Panc1 (cell line): ENCODE data around the gene CMTM8. TPM values are rescaled to one million over a fixed set of nuclear protein-coding genes. Genes with fewer than 3 reads are reported as not detected.

Experiments used
- ATAC-seq: fragments of 200-7000 bp; cut with Tn5 transposase; 2 replicates; pipeline ENCODE4 v1.9.1; 2020; ENCODE audit warnings: mild to moderate bottlenecking, moderate library complexity
- BruUV-seq: library from RNA; stranded (reverse); fragments of 400-500 nt; replicated peaks from 2 replicates; lab custom pipeline; 2021; lab: Mats Ljungman, UMichigan
- CTCF ChIA-PET: fragments of 300-600 bp; sonication (Branson Sonifier 250); formaldehyde crosslinking; loops from one replicate; lab custom pipeline; 2022; ENCODE audit warnings: antibody characterized with exemption; lab: Charles Lee
- POLR2A ChIA-PET: fragments of 300-600 bp; sonication (Branson Sonifier 250); formaldehyde crosslinking; loops from one replicate; lab custom pipeline; 2022; ENCODE audit warnings: antibody characterized with exemption; lab: Charles Lee
- DNase-seq: peaks from one replicate; pipeline ENCODE4 v3.0.0-alpha.2; 2010; ENCODE audit warnings: low read depth, low spot score
- H3K27ac ChIP-seq: 2 replicates; pipeline ENCODE4 v1.5.1; 2011; ENCODE audit warnings: mild to moderate bottlenecking, low read length, inconsistent platforms
- H3K27me3 ChIP-seq: fragments of 200-500 bp; sonication (Bioruptor generic); 2 replicates; pipeline ENCODE4 v1.6.0; 2014; ENCODE audit warnings: low read length, inconsistent platforms; ENCODE audit not compliant: control insufficient read depth, insufficient read depth
- H3K36me3 ChIP-seq: fragments of 200-500 bp; sonication (Bioruptor generic); 2 replicates; pipeline ENCODE4 v1.5.1; 2014; ENCODE audit warnings: inconsistent platforms, mild to moderate bottlenecking, low read length, moderate library complexity; ENCODE audit not compliant: control insufficient read depth, insufficient read depth
- H3K4me1 ChIP-seq: 2 replicates; pipeline ENCODE4 v1.5.1; 2011; ENCODE audit warnings: inconsistent platforms, mild to moderate bottlenecking, low read length, moderate library complexity; ENCODE audit not compliant: control insufficient read depth, insufficient read depth
- H3K4me3 ChIP-seq, 2 experiments: 2 replicates each; pipeline ENCODE4 v1.5.1; 2011 to 2012; ENCODE audit warnings: low read depth in 2 of 2, low read length in 2 of 2, mild to moderate bottlenecking in 2 of 2, inconsistent platforms in 1 of 2, moderate library complexity in 1 of 2
- H3K9me3 ChIP-seq: fragments of 200-500 bp; sonication (Bioruptor generic); 2 replicates; pipeline ENCODE4 v1.5.1; 2014; ENCODE audit warnings: low read depth, mild to moderate bottlenecking, inconsistent platforms, low read length, moderate library complexity; ENCODE audit not compliant: control insufficient read depth, insufficient read depth
- POLR2AphosphoS5 ChIP-seq: IDR thresholded peaks from 2 replicates; pipeline ENCODE4 v1.6.1; 2012; ENCODE audit warnings: mild to moderate bottlenecking, low read depth, low read length, moderate library complexity
- SIN3A ChIP-seq: IDR thresholded peaks from 2 replicates; pipeline ENCODE4 v1.6.1; 2012; ENCODE audit warnings: low read depth, mild to moderate bottlenecking, low read length, moderate library complexity, borderline replicate concordance; ENCODE audit not compliant: insufficient read depth
- TCF7L2 ChIP-seq: IDR thresholded peaks from 2 replicates; pipeline ENCODE4 v1.6.1; 2011; ENCODE audit warnings: mild to moderate bottlenecking, low read depth, low read length, inconsistent platforms
- in situ Hi-C: cut with HindIII; loops from 2 replicates; pipeline ENCODE4 v1.10.0; 2016; ENCODE audit warnings: low sequenced_read_pairs, low pct_unique_long_range_greater_than_20kb
- intact Hi-C: fragments of 100-400 bp; cut with micrococcal nuclease; formaldehyde crosslinking; loops from one replicate; pipeline ENCODE4 v1.10.0; 2022; ENCODE audit not compliant: unreplicated experiment
- total RNA-seq: library from RNA; stranded (reverse); gene quantifications from one replicate; pipeline ENCODE4 v1.2.1, GENCODE V29; 2021; ENCODE audit not compliant: unreplicated experiment
- TF ChIP-seq, protein P1 (sequence below), 2 experiments: IDR thresholded peaks; 2 replicates each; pipeline ENCODE4 v1.6.1; 2011 to 2012; ENCODE audit warnings: low read depth in 2 of 2, control low read depth in 1 of 2, low read length in 1 of 2, mild to moderate bottlenecking in 1 of 2, moderate library complexity in 1 of 2; ENCODE audit not compliant: insufficient read depth in 1 of 2
- TF ChIP-seq, protein P2 (sequence below): fragments of 450-650 bp; IDR thresholded peaks from 2 replicates; pipeline ENCODE4 v1.5.1; 2017; ENCODE audit warnings: mild to moderate bottlenecking

The CMTM8 gene
- total RNA-seq, 1 experiment from 2014 or later: 9.8 TPM

DNA sequence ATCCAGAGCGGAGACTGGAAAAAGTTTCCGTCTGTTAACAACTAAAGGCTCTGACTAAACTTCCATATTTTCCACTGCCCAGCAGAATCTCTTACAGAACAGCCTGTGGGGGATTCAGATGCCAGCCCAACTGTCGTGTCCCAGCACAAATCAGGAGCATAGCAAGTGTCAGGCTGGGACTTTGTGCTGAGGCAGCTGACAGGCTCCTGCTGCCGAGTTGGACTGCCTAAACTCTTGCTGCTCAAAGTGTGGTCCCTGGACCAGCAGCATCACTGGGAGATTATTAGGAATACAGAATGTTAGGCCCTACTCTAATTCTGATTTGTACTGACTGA lies 122.0 kb downstream of the CMTM8 start:
- H3K4me3 ChIP-seq: no peak overlapping the region
- no peaks in the 10 kb centered on the region for H3K36me3 ChIP-seq
- ChIA-PET CTCF (no interaction called here), POLR2A (no interaction called here)
- BruUV-seq: no TSS peak
- no peak overlapping the region for H3K27ac ChIP-seq
- no peaks in the 10 kb centered on the region for H3K4me1 ChIP-seq
- H3K27me3 ChIP-seq: no peaks in the 10 kb centered on the region
- no peaks in the 10 kb centered on the region for H3K9me3 ChIP-seq
- no peak for DNase-seq
- ATAC-seq: no peak
- TF ChIP-seq, protein P1, sequence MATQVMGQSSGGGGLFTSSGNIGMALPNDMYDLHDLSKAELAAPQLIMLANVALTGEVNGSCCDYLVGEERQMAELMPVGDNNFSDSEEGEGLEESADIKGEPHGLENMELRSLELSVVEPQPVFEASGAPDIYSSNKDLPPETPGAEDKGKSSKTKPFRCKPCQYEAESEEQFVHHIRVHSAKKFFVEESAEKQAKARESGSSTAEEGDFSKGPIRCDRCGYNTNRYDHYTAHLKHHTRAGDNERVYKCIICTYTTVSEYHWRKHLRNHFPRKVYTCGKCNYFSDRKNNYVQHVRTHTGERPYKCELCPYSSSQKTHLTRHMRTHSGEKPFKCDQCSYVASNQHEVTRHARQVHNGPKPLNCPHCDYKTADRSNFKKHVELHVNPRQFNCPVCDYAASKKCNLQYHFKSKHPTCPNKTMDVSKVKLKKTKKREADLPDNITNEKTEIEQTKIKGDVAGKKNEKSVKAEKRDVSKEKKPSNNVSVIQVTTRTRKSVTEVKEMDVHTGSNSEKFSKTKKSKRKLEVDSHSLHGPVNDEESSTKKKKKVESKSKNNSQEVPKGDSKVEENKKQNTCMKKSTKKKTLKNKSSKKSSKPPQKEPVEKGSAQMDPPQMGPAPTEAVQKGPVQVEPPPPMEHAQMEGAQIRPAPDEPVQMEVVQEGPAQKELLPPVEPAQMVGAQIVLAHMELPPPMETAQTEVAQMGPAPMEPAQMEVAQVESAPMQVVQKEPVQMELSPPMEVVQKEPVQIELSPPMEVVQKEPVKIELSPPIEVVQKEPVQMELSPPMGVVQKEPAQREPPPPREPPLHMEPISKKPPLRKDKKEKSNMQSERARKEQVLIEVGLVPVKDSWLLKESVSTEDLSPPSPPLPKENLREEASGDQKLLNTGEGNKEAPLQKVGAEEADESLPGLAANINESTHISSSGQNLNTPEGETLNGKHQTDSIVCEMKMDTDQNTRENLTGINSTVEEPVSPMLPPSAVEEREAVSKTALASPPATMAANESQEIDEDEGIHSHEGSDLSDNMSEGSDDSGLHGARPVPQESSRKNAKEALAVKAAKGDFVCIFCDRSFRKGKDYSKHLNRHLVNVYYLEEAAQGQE (IDR thresholded peaks at IDR 0.05; ENCODE audit: insufficient read depth in 1 of 2, low read depth in 2 of 2, low read length in 1 of 2): no peak
- TF ChIP-seq, protein P2, sequence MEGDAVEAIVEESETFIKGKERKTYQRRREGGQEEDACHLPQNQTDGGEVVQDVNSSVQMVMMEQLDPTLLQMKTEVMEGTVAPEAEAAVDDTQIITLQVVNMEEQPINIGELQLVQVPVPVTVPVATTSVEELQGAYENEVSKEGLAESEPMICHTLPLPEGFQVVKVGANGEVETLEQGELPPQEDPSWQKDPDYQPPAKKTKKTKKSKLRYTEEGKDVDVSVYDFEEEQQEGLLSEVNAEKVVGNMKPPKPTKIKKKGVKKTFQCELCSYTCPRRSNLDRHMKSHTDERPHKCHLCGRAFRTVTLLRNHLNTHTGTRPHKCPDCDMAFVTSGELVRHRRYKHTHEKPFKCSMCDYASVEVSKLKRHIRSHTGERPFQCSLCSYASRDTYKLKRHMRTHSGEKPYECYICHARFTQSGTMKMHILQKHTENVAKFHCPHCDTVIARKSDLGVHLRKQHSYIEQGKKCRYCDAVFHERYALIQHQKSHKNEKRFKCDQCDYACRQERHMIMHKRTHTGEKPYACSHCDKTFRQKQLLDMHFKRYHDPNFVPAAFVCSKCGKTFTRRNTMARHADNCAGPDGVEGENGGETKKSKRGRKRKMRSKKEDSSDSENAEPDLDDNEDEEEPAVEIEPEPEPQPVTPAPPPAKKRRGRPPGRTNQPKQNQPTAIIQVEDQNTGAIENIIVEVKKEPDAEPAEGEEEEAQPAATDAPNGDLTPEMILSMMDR: no peak
- TF ChIP-seq TCF7L2 (no peak), POLR2AphosphoS5 (no peak), SIN3A (no peak)
- intact Hi-C loops (no loop called here), in situ Hi-C loops (no loop called here)

DNA sequence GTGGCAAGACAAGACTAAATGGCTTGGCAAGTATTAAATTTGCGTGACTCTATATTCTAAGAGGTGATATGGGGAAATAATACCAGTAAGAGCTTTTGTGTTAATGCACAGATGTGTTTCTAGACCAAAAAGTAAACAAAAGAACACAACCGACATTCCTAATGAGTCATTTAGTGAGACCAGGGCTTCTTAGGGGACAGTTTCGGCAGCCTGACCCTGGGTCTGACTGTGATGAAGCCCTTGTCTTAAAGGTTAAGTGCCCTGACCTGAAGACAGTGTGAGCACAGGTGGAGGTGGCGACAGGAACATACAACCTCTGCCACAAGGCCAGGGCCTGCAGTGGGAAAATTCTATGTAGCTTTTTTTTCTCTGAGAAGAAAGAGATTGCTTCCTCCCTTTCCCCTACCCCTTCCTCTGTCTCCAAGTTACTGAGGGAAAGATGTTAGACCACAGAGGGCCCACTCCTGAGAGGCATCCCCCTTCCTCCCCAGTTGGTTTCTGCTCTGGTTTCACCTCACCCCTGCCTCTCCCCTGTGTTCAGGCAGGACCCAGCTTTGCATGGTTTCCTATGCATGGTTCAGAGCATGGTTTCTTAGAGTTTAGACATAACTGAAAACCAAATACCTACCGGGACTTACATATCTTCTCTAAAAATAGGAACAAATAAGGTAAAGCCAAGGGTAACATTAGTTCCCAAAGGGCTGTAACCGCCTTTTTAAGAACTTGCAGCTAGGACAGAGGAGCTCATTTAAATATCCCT lies 128.3 kb downstream of the CMTM8 start:
- in situ Hi-C loops: no loop called here
- no peaks in the 10 kb centered on the region for H3K9me3 ChIP-seq
- peaks cover 6% of the 10 kb centered on the region for H3K4me1 ChIP-seq
- CTCF ChIA-PET: no interaction called here
- DNase-seq: no peak
- H3K27me3 ChIP-seq: no peaks in the 10 kb centered on the region
- no peak overlapping the region for H3K27ac ChIP-seq
- peak; percentile 81 for ATAC-seq
- H3K36me3 ChIP-seq: no peaks in the 10 kb centered on the region
- POLR2A ChIA-PET: no interaction called here
- TF ChIP-seq SIN3A: no peak
- TF ChIP-seq POLR2AphosphoS5: no peak
- TF ChIP-seq, protein P2: no peak
- no peak for TF ChIP-seq TCF7L2
- TF ChIP-seq, protein P1 (IDR thresholded peaks at IDR 0.05; ENCODE audit: insufficient read depth in 1 of 2, low read depth in 2 of 2, low read length in 1 of 2): no peak
- no peak overlapping the region for H3K4me3 ChIP-seq
- no TSS peak for BruUV-seq
- intact Hi-C loops: no loop called here
